ENCODE measurements around the gene GSTT2B.
"Not testable (repeated sequence)": the region's sequence is repeated elsewhere in the genome, so short reads cannot be mapped to it uniquely, and the experiment has no call there.

Gene GSTT2B

DNA sequence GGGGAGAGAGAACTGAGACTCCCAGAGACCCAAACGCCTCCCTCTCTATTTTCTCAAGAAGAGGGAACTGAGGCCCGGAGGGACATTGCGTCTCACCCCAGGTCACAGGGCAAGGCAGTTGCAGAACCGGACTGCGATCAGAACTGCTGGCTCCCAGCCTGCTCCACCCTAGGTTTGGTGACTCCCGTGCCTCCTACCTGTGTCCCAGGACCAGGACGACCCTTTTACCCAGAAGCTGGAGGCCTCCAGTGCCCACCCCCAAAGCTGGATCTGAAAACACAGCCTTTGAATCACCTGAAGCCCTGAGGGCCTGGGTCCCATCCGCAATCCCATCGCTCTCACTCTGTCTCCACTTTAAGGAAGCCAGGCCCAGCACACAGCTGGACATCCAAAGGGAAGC is 42.9 kb upstream of the GSTT2B start:
- DNase-seq (ENCODE audit: insufficient read length, low spot score): no peak
- no peak for TF ChIP-seq POLR2AphosphoS5 (IDR thresholded peaks at IDR 0.05; ENCODE audit: low read depth, low read length)
- TF ChIP-seq POLR2A (IDR thresholded peaks at IDR 0.05; ENCODE audit: low read depth, low read length): no peak
- TF ChIP-seq TAF1 (IDR thresholded peaks at IDR 0.05; ENCODE audit: low read depth, low read length): no peak
- TF ChIP-seq POU2F2 (IDR thresholded peaks at IDR 0.05; ENCODE audit: low read depth, low read length): no peak
- TF ChIP-seq SPI1 (IDR thresholded peaks at IDR 0.05; ENCODE audit: low read depth, low read length): no peak
- no peak for TF ChIP-seq PAX5 (IDR thresholded peaks at IDR 0.05; ENCODE audit: insufficient read depth, low read length, severe bottlenecking)
- no peak for FAIRE-seq

DNA sequence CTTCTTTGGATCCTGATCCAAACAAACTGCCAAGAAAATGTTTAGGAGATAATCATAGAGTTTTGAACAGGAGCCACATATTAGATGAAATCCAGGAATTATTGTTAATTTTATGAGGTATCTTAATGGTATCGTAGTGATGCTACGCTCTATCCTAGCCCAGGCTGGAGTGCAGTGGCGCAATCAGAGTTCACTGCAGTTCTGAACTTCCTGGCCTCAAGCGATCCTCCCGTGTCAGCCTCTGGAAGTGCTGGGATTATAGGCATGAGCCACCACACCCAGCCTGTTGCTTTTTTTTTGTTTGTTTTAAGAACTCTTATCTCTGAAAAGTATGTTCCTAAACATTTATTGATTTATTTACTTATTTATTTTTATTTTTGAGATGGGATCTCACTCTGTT is 41.9 kb upstream of the GSTT2B start:
- no peak for FAIRE-seq
- no peak for DNase-seq (ENCODE audit: insufficient read length, low spot score)
- no peak for TF ChIP-seq PAX5 (IDR thresholded peaks at IDR 0.05; ENCODE audit: insufficient read depth, low read length, severe bottlenecking)
- TF ChIP-seq POLR2A (IDR thresholded peaks at IDR 0.05; ENCODE audit: low read depth, low read length): no peak
- TF ChIP-seq TAF1 (IDR thresholded peaks at IDR 0.05; ENCODE audit: low read depth, low read length): no peak
- no peak for TF ChIP-seq POLR2AphosphoS5 (IDR thresholded peaks at IDR 0.05; ENCODE audit: low read depth, low read length)
- TF ChIP-seq SPI1 (IDR thresholded peaks at IDR 0.05; ENCODE audit: low read depth, low read length): no peak
- no peak for TF ChIP-seq POU2F2 (IDR thresholded peaks at IDR 0.05; ENCODE audit: low read depth, low read length)

DNA sequence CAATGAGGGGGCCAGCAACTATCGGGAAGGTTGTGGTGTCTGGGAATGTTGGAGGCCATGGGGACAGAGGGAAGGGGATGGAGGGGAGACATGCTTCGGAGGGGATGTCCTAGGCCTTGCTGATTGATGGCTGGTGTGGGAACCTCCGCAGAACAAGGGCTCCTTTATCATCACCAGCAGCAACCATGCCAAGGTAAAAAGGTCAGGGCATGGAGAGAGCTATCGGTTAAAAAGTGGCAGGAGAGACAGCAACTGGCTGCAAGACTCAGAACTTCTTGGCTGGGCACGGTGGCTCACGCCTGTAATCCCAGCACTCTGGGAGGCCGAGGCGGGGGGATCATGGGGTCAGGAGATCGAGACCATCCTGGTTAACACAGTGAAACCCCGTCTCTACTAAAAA is 41.3 kb upstream of the GSTT2B start:
- DNase-seq (ENCODE audit: insufficient read length, low spot score) (no peak), FAIRE-seq (no peak)
- TF ChIP-seq POLR2A (IDR thresholded peaks at IDR 0.05; ENCODE audit: low read depth, low read length) (no peak), SPI1 (IDR thresholded peaks at IDR 0.05; ENCODE audit: low read depth, low read length) (no peak), PAX5 (IDR thresholded peaks at IDR 0.05; ENCODE audit: insufficient read depth, low read length, severe bottlenecking) (no peak), TAF1 (IDR thresholded peaks at IDR 0.05; ENCODE audit: low read depth, low read length) (no peak)

DNA sequence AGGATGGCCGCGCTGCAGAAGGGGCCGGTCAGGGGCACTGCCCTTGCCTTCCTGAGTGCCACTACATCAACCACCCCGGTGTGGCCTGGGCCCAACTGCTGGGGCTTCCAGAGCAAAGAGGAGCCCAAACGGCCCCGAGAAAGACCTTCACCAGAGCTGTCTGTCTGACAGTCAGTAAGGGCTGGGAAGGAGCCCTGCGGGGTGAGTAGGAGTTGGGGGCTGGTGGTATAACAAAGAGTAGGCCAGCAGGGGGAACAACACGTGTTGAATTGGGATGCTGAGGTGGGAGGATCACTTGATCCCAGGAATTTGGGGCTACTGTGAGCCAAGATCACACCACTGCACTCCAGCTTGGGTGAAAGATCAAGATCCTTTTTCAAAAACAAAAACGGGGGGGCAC is 40.3 kb upstream of the GSTT2B start:
- no peak for FAIRE-seq
- DNase-seq (ENCODE audit: insufficient read length, low spot score): no peak
- TF ChIP-seq POLR2A (IDR thresholded peaks at IDR 0.05; ENCODE audit: low read depth, low read length): no peak
- TF ChIP-seq POU2F2 (IDR thresholded peaks at IDR 0.05; ENCODE audit: low read depth, low read length): no peak

DNA sequence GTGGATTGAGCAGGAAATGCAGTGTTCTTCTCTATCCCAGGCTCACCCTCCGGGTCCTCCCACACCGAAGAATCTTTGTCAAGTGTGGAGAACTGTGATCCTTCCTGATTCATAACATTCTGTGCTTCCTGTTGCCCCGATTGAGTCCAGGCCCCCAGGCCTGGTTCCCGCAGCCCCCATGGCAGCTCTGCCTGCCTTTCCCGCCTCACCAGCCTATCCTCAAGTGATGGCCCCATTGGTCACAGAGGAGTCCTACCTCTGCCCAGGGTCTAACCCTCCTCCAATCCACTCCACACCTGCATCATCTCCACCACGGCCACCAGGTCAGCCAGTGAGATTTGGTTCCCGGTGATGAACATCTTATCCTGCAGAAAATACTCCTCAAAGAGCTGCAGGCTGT is 38.8 kb upstream of the GSTT2B start:
- not testable (repeated sequence) for DNase-seq (ENCODE audit: insufficient read length, low spot score); FAIRE-seq

DNA sequence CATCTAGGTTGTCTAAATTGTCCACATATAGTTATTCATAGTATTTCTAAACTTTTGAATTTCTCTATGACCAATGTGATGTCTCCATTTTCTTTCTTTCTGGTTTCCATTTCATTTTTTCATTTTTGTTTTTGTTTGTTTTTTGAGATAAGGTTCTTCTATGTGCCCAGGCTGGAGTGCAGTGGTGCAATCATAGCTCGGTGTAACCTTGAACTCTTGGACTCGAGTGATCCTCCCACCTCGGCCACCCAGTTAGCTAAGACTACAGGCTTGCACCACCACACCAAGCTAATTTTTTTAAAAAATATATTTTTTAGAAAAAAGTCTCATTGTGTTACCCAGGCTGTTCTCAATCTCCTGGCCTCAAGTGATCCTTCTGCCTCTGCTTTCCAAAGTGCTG is 36.1 kb upstream of the GSTT2B start:
- no peak for FAIRE-seq
- TF ChIP-seq POLR2AphosphoS5 (IDR thresholded peaks at IDR 0.05; ENCODE audit: low read depth, low read length) (no peak), SPI1 (IDR thresholded peaks at IDR 0.05; ENCODE audit: low read depth, low read length) (no peak), PAX5 (IDR thresholded peaks at IDR 0.05; ENCODE audit: insufficient read depth, low read length, severe bottlenecking) (no peak), POLR2A (IDR thresholded peaks at IDR 0.05; ENCODE audit: low read depth, low read length) (no peak), POU2F2 (IDR thresholded peaks at IDR 0.05; ENCODE audit: low read depth, low read length) (no peak), TAF1 (IDR thresholded peaks at IDR 0.05; ENCODE audit: low read depth, low read length) (no peak)
- no peak for DNase-seq (ENCODE audit: insufficient read length, low spot score)

DNA sequence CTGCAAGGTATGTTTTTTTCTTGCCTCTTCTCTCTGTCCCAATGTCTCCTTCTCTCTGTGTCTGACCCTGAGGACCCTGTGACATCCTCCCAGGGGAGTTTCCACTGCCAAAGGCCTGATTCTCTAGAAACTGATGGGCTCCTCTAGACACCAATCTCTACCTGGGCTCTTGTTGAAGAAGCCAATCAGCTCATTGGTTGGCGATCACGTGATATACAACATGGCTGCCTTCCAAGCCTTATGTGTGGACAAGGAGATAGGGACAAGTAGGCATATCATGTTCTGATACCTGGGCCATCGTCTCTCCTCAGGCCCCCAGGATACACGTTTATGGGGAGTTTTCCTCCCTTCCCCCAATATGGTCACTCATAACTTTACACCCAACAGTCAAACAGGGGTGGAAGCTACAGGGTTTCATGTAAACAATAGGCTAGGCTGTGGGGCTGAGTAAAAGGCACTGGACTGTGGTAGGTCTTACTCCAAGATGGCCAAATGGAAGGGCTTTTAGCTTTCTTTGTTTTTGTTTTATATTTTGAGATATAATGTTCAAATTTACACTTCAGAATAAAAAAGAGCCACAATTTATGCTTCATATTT is 32.7 kb upstream of the GSTT2B start:
- peak; percentile 26 for FAIRE-seq
- DNase-seq (ENCODE audit: insufficient read length, low spot score): not testable (repeated sequence)

DNA sequence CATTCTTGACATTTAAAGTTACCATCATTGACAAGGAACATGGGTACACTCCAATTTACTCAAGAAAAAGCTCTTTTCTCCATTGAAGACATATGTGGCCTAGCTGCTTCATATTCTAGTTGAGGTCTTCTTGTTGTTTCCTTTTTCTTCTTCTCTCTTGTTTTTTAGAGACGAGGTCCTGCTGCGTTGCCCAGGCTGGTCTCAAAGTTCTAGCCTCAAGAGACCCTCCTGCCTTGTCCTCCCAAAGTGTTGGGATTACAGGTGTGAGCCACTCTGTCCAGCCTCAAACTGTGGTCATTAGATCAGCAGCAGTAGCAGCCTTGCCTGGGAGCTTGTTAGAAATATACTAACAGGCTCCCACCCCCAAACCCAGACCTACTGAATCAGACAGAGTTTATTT is 32.1 kb upstream of the GSTT2B start:
- DNase-seq (ENCODE audit: insufficient read length, low spot score); FAIRE-seq: not testable (repeated sequence)

DNA sequence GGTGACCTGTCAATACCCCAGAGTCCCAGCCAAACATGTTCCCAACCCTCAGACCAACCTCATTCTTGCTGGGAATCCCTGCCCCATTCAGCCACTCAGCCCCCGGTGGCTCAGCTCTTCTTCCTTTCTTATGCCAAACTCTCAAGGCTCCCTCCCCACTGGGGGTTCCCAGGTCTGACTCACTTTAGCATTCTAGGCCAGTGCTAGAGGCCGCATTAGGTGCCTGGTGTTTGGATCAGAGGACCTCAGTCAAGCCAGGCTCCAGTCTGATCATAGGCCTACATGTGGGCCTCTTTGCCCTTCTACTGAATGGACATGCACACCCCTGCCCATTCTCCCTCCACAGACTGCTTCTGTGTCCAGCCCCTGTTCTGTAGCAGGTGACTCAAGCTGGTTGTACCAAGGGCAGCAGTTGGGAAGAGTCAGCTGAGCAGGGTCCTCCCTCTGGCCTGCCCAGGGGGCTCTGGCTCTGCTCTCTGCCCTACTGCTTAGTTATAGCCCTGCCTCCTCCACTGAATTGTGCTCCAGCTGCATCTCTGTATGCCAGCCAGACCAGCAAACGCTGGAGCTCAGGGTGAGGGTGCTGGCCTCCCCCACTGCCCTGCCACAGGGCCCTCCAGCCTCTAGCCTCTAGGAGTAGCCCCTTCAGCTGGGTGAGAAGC is 28.7 kb upstream of the GSTT2B start:
- not testable (repeated sequence) for DNase-seq (ENCODE audit: insufficient read length, low spot score); FAIRE-seq

DNA sequence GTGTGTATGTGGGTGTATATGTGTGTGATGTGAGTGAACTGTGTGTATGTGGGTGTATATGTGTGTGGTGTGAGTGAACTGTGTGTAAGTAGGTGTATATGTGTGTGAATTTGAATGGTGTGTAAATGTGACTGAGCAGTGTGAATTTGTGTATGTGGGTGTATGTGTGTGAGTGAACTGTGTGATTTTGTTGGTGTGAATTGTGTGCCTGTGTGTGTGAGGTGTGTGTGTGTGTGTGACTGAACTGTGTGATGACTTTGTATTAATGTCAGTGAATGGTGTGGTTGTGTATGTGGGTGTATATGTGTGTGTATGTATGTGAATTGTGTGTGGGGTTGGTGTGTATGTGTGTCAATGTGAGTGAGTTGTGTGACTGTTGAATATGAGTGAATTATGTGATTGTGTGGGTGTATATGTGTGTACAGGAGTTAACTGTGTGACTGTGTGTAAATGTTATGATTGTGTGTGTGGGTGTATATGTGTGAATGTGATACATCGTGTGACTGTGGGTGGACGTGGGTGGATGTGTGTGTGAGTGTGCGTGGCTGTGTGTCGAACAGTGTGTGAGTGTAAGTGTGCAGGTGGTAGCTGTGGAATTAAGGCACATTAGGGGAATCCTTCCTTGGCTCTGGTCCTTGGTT is 25.7 kb upstream of the GSTT2B start:
- FAIRE-seq: peak; percentile 55

DNA sequence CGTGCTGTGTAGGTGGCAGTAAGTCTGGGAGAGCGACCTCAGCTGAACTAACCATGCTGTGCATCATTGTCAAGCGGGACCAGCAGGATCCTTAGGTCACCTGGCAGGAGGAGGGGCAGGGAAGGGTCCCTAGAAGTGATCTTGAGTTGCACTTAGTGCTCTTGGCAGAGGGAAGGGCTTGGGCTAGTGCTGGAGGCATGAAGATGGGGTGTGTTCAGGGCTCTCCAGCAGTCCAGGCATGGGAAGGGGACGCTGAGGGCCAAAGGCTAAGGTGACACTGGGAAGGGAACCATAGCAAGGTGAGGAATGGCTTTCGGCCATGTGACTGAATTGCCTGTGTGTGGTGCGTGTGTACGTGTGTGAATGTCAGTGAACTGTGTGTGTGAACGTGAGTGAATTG is 25.1 kb upstream of the GSTT2B start:
- FAIRE-seq; DNase-seq (ENCODE audit: insufficient read length, low spot score): not testable (repeated sequence)

More for the DNA sequence above, 25.7 kb upstream of the GSTT2B start:
- DNase-seq (ENCODE audit: insufficient read length, low spot score): not testable (repeated sequence)

DNA sequence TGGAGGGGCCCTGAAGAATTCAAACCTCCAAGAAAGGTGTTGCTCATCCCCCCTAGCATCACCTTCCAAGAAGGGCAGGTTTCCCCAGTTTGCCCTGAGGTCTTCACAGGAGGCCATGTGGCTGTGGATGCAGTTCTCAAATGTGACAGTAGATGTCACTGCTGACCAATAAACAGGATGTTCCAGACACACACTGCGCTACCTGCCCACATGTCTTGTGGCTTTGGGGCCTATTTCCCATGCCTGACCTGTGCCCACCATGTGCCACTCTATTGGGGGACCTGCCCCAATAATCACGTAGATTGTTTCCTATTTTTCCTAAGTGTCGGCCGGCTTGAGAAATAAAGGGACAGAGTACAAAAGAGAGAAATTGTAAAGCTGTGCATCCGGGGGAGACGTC is 23.4 kb upstream of the GSTT2B start:
- no peak for DNase-seq (ENCODE audit: insufficient read length, low spot score)
- FAIRE-seq: no peak
- TF ChIP-seq SPI1 (IDR thresholded peaks at IDR 0.05; ENCODE audit: low read depth, low read length) (no peak), TAF1 (IDR thresholded peaks at IDR 0.05; ENCODE audit: low read depth, low read length) (no peak), POU2F2 (IDR thresholded peaks at IDR 0.05; ENCODE audit: low read depth, low read length) (no peak), PAX5 (IDR thresholded peaks at IDR 0.05; ENCODE audit: insufficient read depth, low read length, severe bottlenecking) (no peak), POLR2A (IDR thresholded peaks at IDR 0.05; ENCODE audit: low read depth, low read length) (no peak), POLR2AphosphoS5 (IDR thresholded peaks at IDR 0.05; ENCODE audit: low read depth, low read length) (no peak)

DNA sequence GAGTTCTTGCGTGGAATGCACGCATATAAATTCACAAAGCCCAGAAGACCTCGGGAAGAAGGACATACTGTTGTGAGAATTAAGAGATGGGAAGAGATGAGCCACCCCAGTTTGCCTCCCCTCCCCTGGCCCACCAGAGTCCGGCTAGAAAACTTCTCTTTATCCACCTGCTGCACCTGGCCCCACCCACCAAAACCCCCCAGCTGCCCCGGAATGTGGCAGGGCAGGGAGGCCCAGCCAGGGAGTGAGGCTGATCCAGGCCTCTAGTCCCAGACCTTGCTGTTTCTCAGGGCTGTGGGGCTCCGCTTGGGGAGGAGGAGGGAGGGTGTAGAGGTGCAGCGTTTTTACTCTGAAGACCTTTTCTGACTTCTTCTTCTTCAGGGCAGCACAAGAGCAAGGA is 19.6 kb upstream of the GSTT2B start:
- FAIRE-seq; DNase-seq (ENCODE audit: insufficient read length, low spot score): not testable (repeated sequence)

DNA sequence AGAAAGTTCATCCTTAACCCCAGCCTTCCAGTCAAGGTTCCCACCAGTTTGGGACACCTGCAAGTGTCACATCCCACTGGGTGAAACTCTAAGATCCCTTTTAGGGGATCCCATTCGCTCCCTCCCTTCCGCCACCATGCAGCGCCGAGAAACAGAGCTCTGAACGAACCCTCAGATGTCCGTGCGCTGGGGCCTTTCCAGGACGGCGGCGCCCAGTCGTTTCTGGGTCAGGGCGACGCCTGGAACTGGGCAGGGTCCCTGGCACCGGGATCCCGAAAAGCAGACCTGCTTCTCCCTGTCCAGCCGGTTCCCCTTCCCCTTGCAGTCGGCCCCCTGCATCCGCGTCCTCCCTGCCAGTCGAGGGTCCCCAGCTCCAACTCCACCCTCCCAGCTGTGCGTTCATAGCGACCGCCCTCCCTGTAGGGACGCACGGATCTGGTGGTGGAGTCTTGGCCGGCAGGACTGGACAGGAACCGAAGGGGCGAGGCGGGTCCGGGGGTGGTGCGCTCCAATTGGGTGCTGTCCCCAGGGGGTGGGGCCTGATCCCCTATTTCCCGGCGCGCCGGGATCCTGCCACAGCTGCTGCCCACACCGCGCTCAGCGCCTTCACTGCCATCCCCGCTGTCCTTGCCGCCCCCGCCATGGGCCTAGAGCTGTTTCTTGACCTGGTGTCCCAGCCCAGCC is 18.7 kb upstream of the GSTT2B start, which contains the start of gene GSTT2:
Gene GSTT2 (plus strand): TSS at position 578 of the 684 bp plus-strand sequence.
- not testable (repeated sequence) for DNase-seq (ENCODE audit: insufficient read length, low spot score); FAIRE-seq

DNA sequence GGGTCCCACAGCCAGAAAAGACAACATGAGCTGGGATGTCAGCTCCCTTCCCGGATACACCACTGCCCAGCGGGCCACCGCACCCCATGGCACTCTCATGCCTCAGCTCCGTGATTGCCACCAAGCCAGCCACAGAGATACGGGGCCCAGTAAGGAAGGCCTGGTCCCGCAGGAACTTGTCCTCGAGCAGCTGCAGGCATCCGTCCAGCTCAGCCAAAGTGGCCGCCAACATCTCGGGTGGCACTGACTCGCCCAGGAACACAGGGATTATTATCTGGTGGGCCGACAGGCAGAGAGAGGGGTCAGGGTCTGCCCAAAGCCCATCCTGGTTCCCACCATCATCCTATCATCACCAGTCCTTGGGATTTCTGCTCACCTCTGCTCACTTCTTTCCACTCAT is 16.3 kb upstream of the GSTT2B start:
- not testable (repeated sequence) for DNase-seq (ENCODE audit: insufficient read length, low spot score); FAIRE-seq

DNA sequence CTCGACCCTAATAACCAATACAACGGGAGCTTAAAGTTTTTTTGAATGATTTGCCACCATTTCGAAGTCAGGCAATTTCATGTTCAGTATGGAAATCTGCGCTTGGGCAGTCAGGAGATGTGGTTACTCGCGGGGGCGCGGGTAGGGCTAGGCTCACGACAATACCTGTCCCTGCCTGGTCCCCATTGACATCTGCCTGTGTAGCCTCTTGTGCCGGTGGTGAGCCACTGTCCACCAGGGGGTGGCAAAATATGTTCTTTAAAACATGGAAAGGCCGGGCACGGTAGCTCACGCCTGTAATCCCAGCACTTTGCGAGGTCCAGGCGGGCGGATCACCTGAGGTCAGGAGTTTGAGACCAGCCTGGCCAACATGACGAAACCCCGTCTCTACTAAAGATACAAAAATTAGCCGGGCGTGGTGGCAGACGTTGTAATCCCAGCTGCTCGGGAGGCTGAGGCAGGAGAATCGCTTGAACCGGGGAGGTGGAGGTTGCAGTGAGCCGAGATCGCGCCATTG is 13.9 kb upstream of the GSTT2B start:
- peak; percentile 28 for FAIRE-seq
- DNase-seq (ENCODE audit: insufficient read length, low spot score): not testable (repeated sequence)
